PC-3 (cell line): ENCODE results near the gene RNASE13.

Source experiments
- CTCF ChIP-seq: fragments of 300-600 bp; sonication (generic); conservative IDR thresholded peaks from 2 replicates; pipeline ENCODE4 v1.5.1; 2017; ENCODE audit warnings: antibody characterized with exemption, low read depth, mild to moderate bottlenecking, low read length
- EZH2phosphoT487 ChIP-seq: fragments of 300-600 bp; sonication (generic); IDR thresholded peaks from 2 replicates; pipeline ENCODE4 v1.6.1; 2018; ENCODE audit warnings: mild to moderate bottlenecking, antibody characterized with exemption, low read length, borderline replicate concordance

GRCh38 chr14:21047378-21047781 is 12.8 kb upstream of the RNASE13 start:
- TF ChIP-seq CTCF, result no peak
- no peak for TF ChIP-seq EZH2phosphoT487
